Activated T-cell treated with anti-CD3 and anti-CD28 coated beads for 4 hours (primary cell): ENCODE results near the gene APOBEC3F.
"Not testable (repeated sequence)": the region's sequence is repeated elsewhere in the genome, so short reads cannot be mapped to it uniquely, and the experiment has no call there.

Experiments
- DNase-seq: peaks from one replicate; pipeline ENCODE4 v3.0.0-alpha.2; 2020

Gene APOBEC3F

DNA sequence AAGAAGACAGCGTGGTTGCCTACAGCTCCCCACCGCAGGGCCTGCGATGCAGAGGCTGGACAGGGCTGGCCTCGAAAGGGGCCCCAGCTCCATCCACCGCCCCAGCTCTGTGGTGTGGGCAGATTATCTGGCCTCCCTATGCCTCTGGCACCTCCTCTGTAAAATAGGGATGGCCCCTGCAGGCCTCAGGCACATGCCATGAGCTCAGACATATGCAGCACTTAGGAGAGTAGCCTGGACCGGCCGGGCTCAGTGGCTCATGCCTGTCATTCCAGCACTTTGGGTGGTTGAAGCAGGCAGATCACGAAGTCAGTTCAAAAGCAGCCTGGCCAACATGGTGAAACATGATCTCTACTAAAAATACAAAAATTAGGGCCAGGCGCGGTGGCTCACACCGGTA is 12.4 kb upstream of the APOBEC3F start:
- no peak for DNase-seq

- no peak for DNase-seq
Observed at GRCh38 chr22:39029227-39029626, 11.4 kb upstream of the APOBEC3F start.

DNA sequence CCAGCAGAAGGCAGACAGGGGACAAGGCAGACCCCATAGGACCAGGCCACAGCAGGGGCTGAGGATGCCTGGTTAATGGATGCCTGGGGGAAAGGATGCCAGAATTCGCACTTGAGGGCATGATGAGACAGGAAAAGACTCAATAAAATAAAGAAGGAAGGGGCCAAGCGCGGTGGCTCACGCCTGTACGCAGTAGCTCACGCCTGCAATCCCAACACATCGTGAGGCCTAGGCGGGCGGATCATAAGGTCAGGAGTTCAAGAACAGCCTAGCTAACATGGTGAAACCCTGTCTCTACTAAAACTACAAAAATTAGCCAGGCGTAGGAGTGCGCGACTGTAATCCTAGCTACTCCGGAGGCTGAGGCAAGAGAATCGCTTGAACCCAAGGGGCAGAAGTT is 10.0 kb upstream of the APOBEC3F start:
- DNase-seq, result no peak

DNA sequence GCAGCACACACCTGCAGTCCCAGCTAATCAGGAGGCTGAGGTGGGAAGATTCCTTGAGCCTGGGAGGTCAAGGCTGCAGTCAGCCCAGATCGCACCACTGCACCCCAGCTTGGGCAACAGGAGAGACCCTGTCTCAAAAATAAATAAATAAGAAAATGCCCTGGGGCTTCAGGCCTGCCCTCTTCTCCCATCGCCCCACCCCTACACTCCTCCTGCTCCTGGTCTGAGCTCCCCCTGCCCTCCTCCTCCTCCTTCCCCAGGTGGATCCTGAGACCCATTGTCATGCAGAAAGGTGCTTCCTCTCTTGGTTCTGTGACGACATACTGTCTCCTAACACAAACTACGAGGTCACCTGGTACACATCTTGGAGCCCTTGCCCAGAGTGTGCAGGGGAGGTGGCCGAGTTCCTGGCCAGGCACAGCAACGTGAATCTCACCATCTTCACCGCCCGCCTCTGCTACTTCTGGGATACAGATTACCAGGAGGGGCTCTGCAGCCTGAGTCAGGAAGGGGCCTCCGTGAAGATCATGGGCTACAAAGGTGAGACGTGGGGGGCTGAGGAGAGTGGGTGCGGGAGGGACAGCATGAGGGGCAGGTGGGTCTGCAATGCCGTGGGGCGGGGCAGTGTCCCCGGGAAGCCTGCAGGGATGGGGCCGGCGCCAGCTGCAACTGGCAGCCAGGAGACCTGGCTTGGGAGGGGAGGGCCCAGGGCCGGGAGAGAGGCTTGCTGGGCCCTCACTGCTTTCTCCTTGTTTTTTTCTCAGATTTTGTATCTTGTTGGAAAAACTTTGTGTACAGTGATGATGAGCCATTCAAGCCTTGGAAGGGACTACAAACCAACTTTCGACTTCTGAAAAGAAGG is 9.0 kb upstream of the APOBEC3F start:
- DNase-seq, result not testable (repeated sequence)

DNA sequence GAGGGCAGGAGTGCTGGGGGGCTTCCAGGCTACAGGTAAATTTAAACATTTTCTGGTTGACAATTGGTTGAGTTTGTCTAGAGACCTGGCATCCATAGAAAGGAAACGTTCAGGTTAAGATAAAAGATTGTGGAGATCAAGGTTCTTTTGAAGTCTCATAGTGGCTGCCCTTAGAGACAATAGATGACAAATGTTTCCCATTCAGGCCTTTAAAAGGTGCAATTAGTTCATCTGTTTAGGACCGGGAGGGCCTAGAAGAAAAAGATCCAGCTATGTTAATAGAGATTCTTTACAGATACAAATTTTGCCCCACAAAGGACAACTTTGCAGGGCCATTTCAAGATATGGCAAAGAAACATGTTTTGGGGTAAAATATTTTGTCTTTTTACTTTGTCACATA is 3.6 kb upstream of the APOBEC3F start:
- DNase-seq, result not testable (repeated sequence)

DNA sequence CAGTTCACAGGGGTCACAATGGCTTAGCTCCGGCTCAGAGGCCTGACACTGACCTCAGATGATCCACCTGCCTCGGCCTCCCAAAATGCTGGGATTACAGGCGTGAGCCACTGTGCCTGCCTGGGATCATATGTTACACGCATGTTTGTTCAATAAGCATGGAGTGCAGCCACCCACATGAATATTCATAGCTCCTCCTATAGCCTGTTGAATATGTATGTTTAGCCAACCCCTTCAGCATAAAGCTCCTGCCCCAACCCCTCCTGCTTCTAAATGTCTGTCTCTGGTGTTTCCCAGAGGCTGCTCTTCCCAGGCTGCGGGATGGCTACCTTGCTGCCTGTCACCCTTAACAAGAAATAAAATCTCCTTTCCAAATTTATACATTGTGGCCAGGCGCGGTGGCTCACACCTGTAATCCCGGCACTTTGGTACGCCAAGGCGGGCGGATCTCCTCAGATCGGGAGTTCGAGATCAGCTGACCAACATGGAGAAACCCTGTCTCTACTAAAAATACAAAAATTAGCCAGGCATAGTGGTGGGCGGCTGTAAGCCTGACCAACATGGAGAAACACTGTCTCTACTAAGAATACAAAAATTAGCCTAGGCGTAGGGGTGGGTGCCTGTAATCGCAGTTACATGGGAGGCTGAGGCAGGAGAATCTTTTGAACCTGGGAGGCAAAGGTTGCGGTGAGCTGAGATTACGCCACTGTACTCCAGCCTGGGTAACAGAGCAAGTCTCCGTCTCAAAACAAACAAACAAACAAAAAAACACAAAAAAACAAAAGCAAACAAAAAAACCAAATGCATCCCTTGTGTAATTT is 1.1 kb upstream of the APOBEC3F start:
- no peak for DNase-seq

DNA sequence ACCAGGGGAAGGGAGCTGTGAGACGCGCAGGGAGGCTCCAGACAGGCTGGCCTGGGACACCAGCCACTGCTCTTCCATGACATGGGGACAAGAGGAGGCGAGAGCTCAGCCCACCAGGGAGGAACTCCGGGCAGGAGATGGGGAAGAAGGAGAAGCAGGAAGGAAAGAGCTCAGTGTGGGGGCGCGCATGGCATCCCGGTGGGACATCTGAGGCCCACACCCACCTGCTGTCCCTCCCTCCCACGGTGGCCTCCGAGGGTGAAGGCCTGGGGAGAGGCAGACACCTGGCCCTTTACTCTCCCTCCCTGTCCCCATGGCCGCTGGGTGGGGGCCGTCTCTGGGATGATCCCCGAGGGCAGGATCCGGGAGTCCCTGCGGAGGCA is 518 bp upstream of the APOBEC3F start:
- DNase-seq, result not testable (repeated sequence)

DNA sequence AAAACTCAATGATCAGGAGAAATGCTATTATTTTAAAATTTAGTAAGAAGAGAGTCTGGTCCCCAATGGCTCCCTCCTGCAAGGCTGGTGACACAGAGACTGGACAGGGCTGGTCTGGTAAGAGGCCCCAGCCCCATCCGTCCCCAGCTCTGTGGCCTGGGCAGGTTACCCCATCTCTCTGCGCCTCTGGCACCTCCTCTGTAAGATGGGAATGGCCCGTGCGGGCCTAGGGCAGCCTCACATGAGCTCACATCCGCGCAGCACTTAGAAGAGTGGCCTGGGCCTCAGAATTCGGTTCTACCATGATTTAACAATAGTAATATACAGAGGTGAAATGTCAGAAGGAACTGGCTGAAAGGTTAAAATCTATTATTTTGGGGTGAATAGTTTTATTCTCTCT is 1.2 kb downstream of the APOBEC3F start:
- DNase-seq, result no peak

GRCh38 chr22:39043063-39043462 is 2.4 kb downstream of the APOBEC3F start:
- DNase-seq, result not testable (repeated sequence)

- DNase-seq, result not testable (repeated sequence)
Observed at GRCh38 chr22:39045136-39045535, 4.5 kb downstream of the APOBEC3F start.

DNA sequence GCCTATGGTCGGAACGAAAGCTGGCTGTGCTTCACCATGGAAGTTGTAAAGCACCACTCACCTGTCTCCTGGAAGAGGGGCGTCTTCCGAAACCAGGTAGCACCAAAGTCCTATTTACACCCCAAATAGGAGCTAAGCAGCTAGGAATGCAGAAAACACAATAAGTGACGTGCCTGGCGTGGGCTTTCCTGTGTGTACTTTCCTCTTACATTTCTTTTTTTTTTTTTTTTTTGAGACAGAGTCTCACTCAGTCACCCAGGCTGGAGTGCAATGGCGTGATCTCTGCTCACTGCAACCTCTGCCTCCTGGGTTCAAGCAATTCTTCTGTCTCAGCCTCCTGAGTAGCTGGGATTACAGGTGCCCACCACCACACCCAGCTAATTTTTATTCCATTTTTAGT is 8.8 kb downstream of the APOBEC3F start:
- DNase-seq, result not testable (repeated sequence)

DNA sequence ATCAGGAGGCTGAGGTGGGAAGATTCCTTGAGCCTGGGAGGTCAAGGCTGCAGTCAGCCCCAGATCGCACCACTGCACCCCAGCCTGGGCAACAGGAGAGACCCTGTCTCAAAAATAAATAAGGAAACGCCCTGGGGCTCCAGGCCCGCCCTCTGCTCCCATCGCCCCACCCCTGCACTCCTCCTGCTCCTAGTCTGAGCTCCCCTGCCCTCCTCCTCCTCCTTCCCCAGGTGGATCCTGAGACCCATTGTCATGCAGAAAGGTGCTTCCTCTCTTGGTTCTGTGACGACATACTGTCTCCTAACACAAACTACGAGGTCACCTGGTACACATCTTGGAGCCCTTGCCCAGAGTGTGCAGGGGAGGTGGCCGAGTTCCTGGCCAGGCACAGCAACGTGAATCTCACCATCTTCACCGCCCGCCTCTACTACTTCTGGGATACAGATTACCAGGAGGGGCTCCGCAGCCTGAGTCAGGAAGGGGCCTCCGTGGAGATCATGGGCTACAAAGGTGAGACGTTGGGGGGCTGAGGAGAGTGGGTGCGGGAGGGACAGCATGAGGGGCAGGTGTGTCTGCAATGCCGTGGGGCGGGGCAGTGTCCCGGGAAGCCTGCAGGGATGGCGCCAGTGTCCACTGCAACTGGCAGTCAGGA is 11.3 kb downstream of the APOBEC3F start:
- DNase-seq, result not testable (repeated sequence)

DNA sequence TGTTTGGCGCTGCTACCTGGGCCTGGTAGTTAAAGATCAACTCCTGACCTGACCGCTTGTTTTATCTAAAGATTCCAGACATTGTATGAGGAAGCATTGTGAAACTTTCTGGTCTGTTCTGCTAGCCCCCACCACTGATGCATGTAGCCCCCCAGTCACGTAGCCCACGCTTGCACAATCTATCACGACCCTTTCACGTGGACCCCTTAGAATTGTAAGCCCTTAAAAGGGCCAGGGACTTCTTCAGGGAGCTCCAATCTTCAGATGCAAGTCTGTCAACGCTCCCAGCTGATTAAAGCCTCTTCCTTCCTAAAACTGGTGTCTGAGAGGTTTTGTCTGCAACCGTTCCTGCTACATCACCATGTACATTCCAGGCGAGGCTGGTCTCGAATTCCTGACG is 15.0 kb downstream of the APOBEC3F start:
- no peak for DNase-seq

- not testable (repeated sequence) for DNase-seq
Observed at GRCh38 chr22:39061290-39061689, 20.6 kb downstream of the APOBEC3F start.

- not testable (repeated sequence) for DNase-seq
Observed at GRCh38 chr22:39061951-39062350, 21.3 kb downstream of the APOBEC3F start.

DNA sequence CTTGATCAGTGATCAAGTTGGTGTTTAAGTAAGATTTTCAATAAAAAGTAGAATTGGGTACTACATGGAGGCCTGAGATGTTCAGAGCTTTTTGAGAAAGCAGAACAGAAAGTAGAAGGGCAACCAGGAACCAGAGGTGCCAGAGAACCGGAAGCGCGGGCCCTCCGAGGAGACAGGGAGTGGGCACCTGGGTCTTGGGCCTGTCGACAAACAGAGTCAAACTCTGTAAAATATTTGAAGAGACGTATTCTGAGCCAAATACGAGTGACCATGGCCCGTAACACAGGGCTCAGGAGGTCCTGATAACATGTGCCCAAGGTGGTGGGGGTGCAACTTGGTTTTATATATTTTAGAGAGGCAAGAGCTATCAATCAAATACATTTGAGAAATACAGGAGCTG is 23.2 kb downstream of the APOBEC3F start:
- DNase-seq, result not testable (repeated sequence)

- not testable (repeated sequence) for DNase-seq
Observed at GRCh38 chr22:39066442-39067276, 26.0 kb downstream of the APOBEC3F start.

DNA sequence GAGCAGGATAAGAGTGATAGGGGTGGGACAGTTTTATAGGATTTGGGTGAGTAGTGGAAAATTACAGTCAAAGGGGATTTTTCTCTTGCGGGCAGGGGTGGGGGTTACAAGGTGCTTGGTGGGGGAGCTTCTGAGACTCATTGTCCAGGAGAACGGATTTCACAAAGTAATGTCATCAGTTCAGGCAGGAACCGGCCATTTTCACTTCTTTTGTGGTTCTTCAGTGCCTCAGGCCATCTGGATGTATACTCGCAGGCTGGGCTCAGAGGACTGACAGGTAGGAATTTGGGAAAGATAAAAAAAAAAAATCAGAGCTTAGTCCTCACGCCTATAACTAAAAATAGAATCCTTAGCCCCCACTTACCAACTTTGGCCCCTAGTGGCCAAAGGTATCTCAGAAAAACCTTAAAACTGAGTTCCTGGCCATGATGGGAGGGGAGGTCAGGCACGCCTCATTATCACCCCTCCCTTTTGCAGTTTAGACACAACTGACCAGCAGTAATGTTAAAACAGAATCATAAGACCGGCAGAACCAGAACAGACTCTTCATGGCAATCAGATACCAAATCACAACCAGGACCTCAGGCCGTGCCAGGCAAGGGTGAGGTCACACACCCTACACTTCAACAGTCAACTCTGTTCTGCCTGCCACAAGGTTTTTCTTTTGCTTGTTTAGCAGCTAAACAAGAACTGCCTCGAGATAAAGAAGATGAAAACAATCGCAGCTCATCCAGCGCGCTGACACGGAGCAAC is 27.5 kb downstream of the APOBEC3F start:
- no peak for DNase-seq

DNA sequence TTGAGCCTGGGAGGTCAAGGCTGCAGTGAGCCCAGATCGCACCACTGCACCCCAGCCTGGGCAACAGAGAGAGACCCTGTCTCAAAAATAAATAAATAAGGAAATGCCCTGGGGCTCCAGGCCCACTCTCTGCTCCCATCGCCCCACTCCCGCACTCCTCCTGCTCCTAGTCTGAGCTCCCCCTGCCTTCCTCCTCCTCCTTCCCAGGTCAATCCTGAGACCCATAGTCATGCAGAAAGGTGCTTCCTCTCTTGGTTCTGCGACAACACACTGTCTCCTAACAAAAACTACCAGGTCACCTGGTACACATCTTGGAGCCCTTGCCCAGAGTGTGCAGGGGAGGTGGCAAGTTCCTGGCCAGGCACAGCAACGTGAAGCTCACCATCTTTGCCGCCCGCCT is 29.5 kb downstream of the APOBEC3F start:
- DNase-seq, result no peak

- not testable (repeated sequence) for DNase-seq
Observed at GRCh38 chr22:39072581-39072981, 31.9 kb downstream of the APOBEC3F start.

- no peak for DNase-seq
Observed at GRCh38 chr22:39073981-39074380, 33.3 kb downstream of the APOBEC3F start.
